HUES48 (cell line): ENCODE results near the gene ZNF493.

ENCODE experiments used
- H3K27ac ChIP-seq: one replicate; pipeline ENCODE4 v1.7.0; 2013; ENCODE audit warnings: low read depth, low read length, inconsistent platforms
- H3K27me3 ChIP-seq: 2 replicates; pipeline ENCODE4 v1.6.1; 2013; ENCODE audit warnings: mild to moderate bottlenecking, low read length; ENCODE audit not compliant: control insufficient read depth, insufficient read depth
- H3K36me3 ChIP-seq: 2 replicates; pipeline ENCODE4 v1.6.1; 2013; ENCODE audit warnings: low read length; ENCODE audit not compliant: control insufficient read depth, insufficient read depth
- H3K4me1 ChIP-seq: 2 replicates; pipeline ENCODE4 v1.6.1; 2013; ENCODE audit warnings: mild to moderate bottlenecking, low read length; ENCODE audit not compliant: control insufficient read depth, insufficient read depth
- H3K4me3 ChIP-seq: 2 replicates; pipeline ENCODE4 v1.5.1; 2013; ENCODE audit warnings: mild to moderate bottlenecking, low read depth, low read length
- H3K9ac ChIP-seq: 2 replicates; pipeline ENCODE4 v1.6.1; 2013; ENCODE audit warnings: mild to moderate bottlenecking, low read depth, low read length, moderate library complexity
- H3K9me3 ChIP-seq: 2 replicates; pipeline ENCODE4 v1.6.1; 2013; ENCODE audit warnings: low read length; ENCODE audit not compliant: control insufficient read depth, insufficient read depth

Gene ZNF493

GRCh38 chr19:21463449-21464105, 66.6 kb downstream of the ZNF493 start:
- H3K9me3 ChIP-seq = peaks cover 6% of the 10 kb centered on the region
- peak overlapping the region; percentile 59 for H3K27ac ChIP-seq
- peaks cover 4% of the 10 kb centered on the region for H3K36me3 ChIP-seq
- peak overlapping the region; percentile 95 for H3K9ac ChIP-seq
- H3K4me1 ChIP-seq = no peaks in the 10 kb centered on the region
- peak overlapping the region; percentile 93 for H3K4me3 ChIP-seq
- H3K27me3 ChIP-seq = no peaks in the 10 kb centered on the region

- H3K9ac ChIP-seq = no peak overlapping the region
- no peaks in the 10 kb centered on the region for H3K9me3 ChIP-seq
- H3K36me3 ChIP-seq = no peaks in the 10 kb centered on the region
- H3K4me1 ChIP-seq = no peaks in the 10 kb centered on the region
- no peak overlapping the region for H3K27ac ChIP-seq
- no peaks in the 10 kb centered on the region for H3K27me3 ChIP-seq
- H3K4me3 ChIP-seq = no peak overlapping the region
Observed at GRCh38 chr19:21466627-21467026, 69.7 kb downstream of the ZNF493 start.

GRCh38 chr19:21468791-21469190, 71.9 kb downstream of the ZNF493 start:
- Histone ChIP-seq H3K4me3 (no peak overlapping the region), H3K4me1 (no peaks in the 10 kb centered on the region), H3K9ac (no peak overlapping the region), H3K27ac (no peak overlapping the region), H3K27me3 (no peaks in the 10 kb centered on the region), H3K36me3 (no peaks in the 10 kb centered on the region), H3K9me3 (no peaks in the 10 kb centered on the region)

DNA sequence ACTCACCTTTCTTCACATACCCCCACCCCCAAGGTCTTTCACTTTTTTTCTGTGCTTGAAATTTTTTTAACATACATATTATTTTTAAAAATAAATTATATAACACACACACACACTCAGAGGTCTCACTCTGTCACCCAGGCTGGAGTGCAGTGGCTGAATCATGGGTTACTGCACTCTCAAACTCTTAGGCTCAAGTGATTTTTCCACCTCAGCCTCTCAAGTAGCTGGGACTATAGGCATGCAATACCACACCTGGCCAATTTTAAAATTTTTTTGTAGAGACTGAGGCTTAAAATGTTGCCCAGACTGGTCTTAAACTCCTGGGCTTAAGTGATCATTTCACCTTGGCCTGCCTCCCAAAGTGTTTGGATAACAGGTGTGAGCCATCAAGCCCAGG, 75.6 kb downstream of the ZNF493 start:
- Histone ChIP-seq H3K9ac (no peak overlapping the region), H3K4me3 (no peak overlapping the region), H3K27ac (no peak overlapping the region), H3K36me3 (no peaks in the 10 kb centered on the region), H3K27me3 (no peaks in the 10 kb centered on the region), H3K9me3 (peaks cover 4% of the 10 kb centered on the region; the same call in 1 of the 2 replicates), H3K4me1 (no peaks in the 10 kb centered on the region)

DNA sequence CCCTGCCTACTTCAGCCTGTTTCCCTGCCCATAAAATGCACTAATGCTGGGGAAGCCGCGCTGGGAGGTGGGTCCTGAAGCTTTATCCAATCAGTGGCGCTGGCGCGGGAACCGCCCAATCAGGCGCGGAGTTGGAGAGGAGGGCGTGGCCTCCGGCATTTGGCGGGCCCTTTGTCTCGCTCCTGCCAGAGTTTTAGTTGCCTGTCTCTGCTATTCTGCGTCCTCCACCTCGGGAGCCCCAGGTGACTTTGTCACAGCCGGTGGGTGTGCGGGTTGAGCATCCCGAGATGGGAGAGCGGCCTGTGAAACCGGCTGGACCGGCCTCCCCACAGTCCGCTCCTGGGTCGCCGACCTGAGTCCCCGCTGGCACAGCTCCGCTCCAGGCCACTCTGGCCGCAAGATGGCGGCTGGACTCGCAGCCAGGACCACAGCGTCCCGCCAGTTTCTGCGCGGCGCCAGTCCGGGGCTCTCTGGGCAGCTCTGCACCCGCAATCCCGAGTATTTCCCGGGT, 77.8 kb downstream of the ZNF493 start:
- Histone ChIP-seq H3K27me3 (no peaks in the 10 kb centered on the region), H3K9me3 (peaks cover 4% of the 10 kb centered on the region; the same call in 1 of the 2 replicates), H3K9ac (peak overlapping the region; percentile 98), H3K27ac (peak overlapping the region; percentile 35), H3K4me3 (peak overlapping the region; percentile 83), H3K4me1 (no peaks in the 10 kb centered on the region), H3K36me3 (no peaks in the 10 kb centered on the region)
